ENCODE data around the gene CST3.

CST3 gene

GRCh38 chr20:23602241-23602640 is 35.5 kb downstream of the CST3 start:
- DNase-seq (ENCODE audit: low spot score): no peak

- DNase-seq (ENCODE audit: low spot score): no peak
Observed at GRCh38 chr20:23601715-23602114, 36.0 kb downstream of the CST3 start.

GRCh38 chr20:23598481-23598880 is 39.3 kb downstream of the CST3 start:
- no peak for DNase-seq (ENCODE audit: low spot score)

- DNase-seq (ENCODE audit: low spot score): no peak
Observed at GRCh38 chr20:23596579-23597250, 41.0 kb downstream of the CST3 start.

GRCh38 chr20:23595941-23596340 is 41.8 kb downstream of the CST3 start:
- DNase-seq (ENCODE audit: low spot score): no peak

- no peak for DNase-seq (ENCODE audit: low spot score)
Observed at GRCh38 chr20:23588434-23589403, 49.0 kb downstream of the CST3 start.

GRCh38 chr20:23587631-23588030 is 50.1 kb downstream of the CST3 start:
- no peak for DNase-seq (ENCODE audit: low spot score)

- no peak for DNase-seq (ENCODE audit: low spot score)
Observed at GRCh38 chr20:23586735-23587525, 50.8 kb downstream of the CST3 start.

GRCh38 chr20:23585808-23586734 is 51.7 kb downstream of the CST3 start:
- DNase-seq (ENCODE audit: low spot score): no peak

- DNase-seq (ENCODE audit: low spot score): no peak
Observed at GRCh38 chr20:23585449-23585807, 52.3 kb downstream of the CST3 start.

GRCh38 chr20:23584434-23585199 is 53.1 kb downstream of the CST3 start:
- no peak for DNase-seq (ENCODE audit: low spot score)
